Prostate gland (tissue), 2 donors: ENCODE data around the gene HSP90AB1.

Source experiments
- CTCF ChIP-seq, 4 experiments: fragments of 200-600 bp in 2 of 4; fragments of 450-650 bp in 2 of 4; sonication (generic) in 2 of 4; IDR thresholded peaks; 1 replicate in 3 of 4; 2 replicates in 1 of 4; pipeline ENCODE4 v1.5.1; 2016 to 2019; ENCODE audit warnings: antibody characterized with exemption in 4 of 4, mild to moderate bottlenecking in 2 of 4, moderate library complexity in 2 of 4
- POLR2A ChIP-seq: fragments of 450-650 bp; IDR thresholded peaks from one replicate; pipeline ENCODE4 v1.6.1; 2016; ENCODE audit warnings: antibody characterized with exemption, mild to moderate bottlenecking
- POLR2AphosphoS5 ChIP-seq: sonication (generic); formaldehyde crosslinking; IDR thresholded peaks from one replicate; pipeline ENCODE4 v1.6.1; 2017; ENCODE audit warnings: antibody characterized with exemption

DNA sequence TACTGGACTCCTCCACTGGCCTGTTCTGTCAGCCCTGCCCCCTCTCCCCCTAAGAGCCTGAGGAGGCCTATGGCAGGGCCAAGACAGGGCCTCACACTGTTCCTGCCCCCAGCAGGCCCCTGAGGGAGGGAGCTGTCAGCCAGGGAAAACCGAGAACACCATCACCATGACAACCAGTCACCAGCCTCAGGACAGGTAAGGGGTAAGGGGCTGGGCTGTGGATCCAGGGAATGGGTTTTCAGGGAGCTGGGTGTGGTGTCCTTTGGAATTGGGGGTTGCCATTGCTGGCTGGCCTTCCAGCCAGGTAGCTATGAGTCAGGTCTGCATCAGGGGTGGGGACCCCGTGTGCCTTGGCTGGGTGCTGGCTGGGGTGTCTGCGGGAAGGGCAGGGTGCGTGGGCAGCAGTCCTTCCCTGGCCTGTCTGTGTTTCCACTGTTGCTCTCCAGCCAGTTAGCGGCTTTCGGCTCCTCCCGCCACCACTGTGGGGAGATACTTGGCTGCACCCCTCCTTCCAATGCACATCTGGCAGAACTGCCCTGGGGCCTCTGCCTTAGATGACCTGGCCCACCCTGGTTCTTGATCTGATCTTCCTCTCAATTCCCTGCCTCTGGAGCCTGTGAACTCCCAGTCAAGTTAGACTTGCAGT, 19.6 kb upstream of the HSP90AB1 start:
- TF ChIP-seq CTCF (IDR thresholded peaks at IDR 0.05) = no peak
- no peak for TF ChIP-seq POLR2A
- TF ChIP-seq POLR2AphosphoS5 = no peak
